IMR-90 (cell line): ENCODE measurements around the gene LOC101059915.

Experiments used
- ATAC-seq: fragments of 200-7000 bp; cut with Tn5 transposase; 2 replicates; pipeline ENCODE4 v1.9.1; 2020; ENCODE audit warnings: low read depth, mild to moderate bottlenecking, moderate library complexity
- BruUV-seq: library from RNA; stranded (reverse); fragments of 400-500 nt; replicated peaks from 2 replicates; lab custom pipeline; 2021; lab: Mats Ljungman, UMichigan
- CTCF ChIA-PET: fragments of 300-600 bp; formaldehyde crosslinking; extraction: SDS; loops from one replicate; lab custom pipeline; 2021; ENCODE audit warnings: antibody characterized with exemption; lab: Yijun Ruan, JAX
- POLR2A ChIA-PET: fragments of 300-600 bp; sonication (Branson Sonifier 250); formaldehyde crosslinking; loops from one replicate; lab custom pipeline; 2022; ENCODE audit warnings: antibody characterized with exemption; ENCODE audit not compliant: unreplicated experiment; lab: Charles Lee
- DNase-seq: peaks from one replicate; pipeline ENCODE4 v3.0.0; 2013
- H2AFZ ChIP-seq: replicated peaks from 2 replicates; pipeline ENCODE3; 2013; ENCODE audit warnings: low read length, mild to moderate bottlenecking; ENCODE audit not compliant: poor library complexity
- H2AK5ac ChIP-seq: 2 replicates; pipeline ENCODE4 v1.6.1; 2013; ENCODE audit warnings: low read depth, low read length, inconsistent platforms
- H2AK9ac ChIP-seq: replicated peaks from 2 replicates; pipeline ENCODE3; 2013; ENCODE audit warnings: mild to moderate bottlenecking, low read depth, low read length, moderate library complexity; ENCODE audit not compliant: poor library complexity
- H2BK120ac ChIP-seq: 2 replicates; pipeline ENCODE4 v1.6.1; 2013; ENCODE audit warnings: low read depth, low read length, inconsistent platforms
- H2BK15ac ChIP-seq: 3 replicates; pipeline ENCODE4 v1.6.1; 2013; ENCODE audit warnings: low read depth, low read length, inconsistent platforms
- H2BK20ac ChIP-seq: 2 replicates; pipeline ENCODE4 v1.6.1; 2013; ENCODE audit warnings: low read depth, mild to moderate bottlenecking, inconsistent platforms, low read length, moderate library complexity
- H2BK5ac ChIP-seq: 2 replicates; pipeline ENCODE4 v1.6.1; 2013; ENCODE audit warnings: mild to moderate bottlenecking, low read depth, low read length, inconsistent platforms; ENCODE audit not compliant: poor library complexity, severe bottlenecking
- H3K14ac ChIP-seq: replicated peaks from 2 replicates; pipeline ENCODE4 v1.6.1; 2013; ENCODE audit warnings: low read depth, low read length, inconsistent platforms
- H3K18ac ChIP-seq: 2 replicates; pipeline ENCODE4 v1.6.1; 2013; ENCODE audit warnings: low read depth, low read length, control low read depth
- H3K23ac ChIP-seq: 2 replicates; pipeline ENCODE4 v1.6.1; 2013; ENCODE audit warnings: low read depth, low read length, inconsistent platforms
- H3K27ac ChIP-seq: 2 replicates; pipeline ENCODE4 v1.5.1; 2013; ENCODE audit warnings: mild to moderate bottlenecking, control low read depth, low read length; ENCODE audit not compliant: insufficient read depth
- H3K27me3 ChIP-seq: 2 replicates; pipeline ENCODE4 v1.6.1; 2013; ENCODE audit warnings: low read length; ENCODE audit not compliant: control insufficient read depth, insufficient read depth
- H3K36me3 ChIP-seq: 2 replicates; pipeline ENCODE4 v1.6.1; 2013; ENCODE audit warnings: low read length, mixed read lengths; ENCODE audit not compliant: control insufficient read depth, insufficient read depth
- H3K4ac ChIP-seq: 2 replicates; pipeline ENCODE4 v1.6.1; 2013; ENCODE audit warnings: low read depth, low read length, inconsistent platforms
- H3K4me1 ChIP-seq: 2 replicates; pipeline ENCODE4 v1.6.1; 2013; ENCODE audit warnings: low read length, mixed read lengths; ENCODE audit not compliant: control insufficient read depth, insufficient read depth
- H3K4me2 ChIP-seq: 2 replicates; pipeline ENCODE4 v1.6.1; 2013; ENCODE audit warnings: low read depth, mild to moderate bottlenecking, control low read depth, low read length, moderate library complexity
- H3K4me3 ChIP-seq: 2 replicates; pipeline ENCODE4 v1.5.1; 2013; ENCODE audit warnings: low read depth, mild to moderate bottlenecking, control low read depth, low read length, moderate library complexity; ENCODE audit not compliant: insufficient read depth
- H3K56ac ChIP-seq: 2 replicates; pipeline ENCODE4 v1.6.1; 2013; ENCODE audit warnings: low read length, inconsistent platforms; ENCODE audit not compliant: insufficient read depth; ENCODE audit errors: extremely low read depth
- H3K79me1 ChIP-seq, 2 experiments: 2 replicates each; pipeline ENCODE4 v1.6.1; 2013; ENCODE audit warnings: low read length in 2 of 2, inconsistent platforms in 1 of 2, low read depth in 1 of 2
- H3K9ac ChIP-seq: 2 replicates; pipeline ENCODE4 v1.6.1; 2013; ENCODE audit warnings: low read depth, low read length, control low read depth
- H3K9me1 ChIP-seq: 2 replicates; pipeline ENCODE4 v1.6.1; 2013; ENCODE audit warnings: low read length, inconsistent platforms; ENCODE audit not compliant: insufficient read depth
- H3K9me3 ChIP-seq: 2 replicates; pipeline ENCODE4 v1.6.1; 2013; ENCODE audit warnings: low read length; ENCODE audit not compliant: control insufficient read depth, insufficient read depth
- H4K20me1 ChIP-seq: 2 replicates; pipeline ENCODE4 v1.6.1; 2013; ENCODE audit warnings: low read length, inconsistent platforms; ENCODE audit not compliant: insufficient read depth
- H4K5ac ChIP-seq: 2 replicates; pipeline ENCODE4 v1.6.1; 2013; ENCODE audit warnings: mild to moderate bottlenecking, low read depth, low read length, control low read depth
- H4K8ac ChIP-seq, 2 experiments: 2 replicates each; pipeline ENCODE4 v1.6.1; 2013; ENCODE audit warnings: low read depth in 2 of 2, low read length in 2 of 2, control low read depth in 1 of 2, inconsistent platforms in 1 of 2
- H4K91ac ChIP-seq: 2 replicates; pipeline ENCODE4 v1.6.1; 2013; ENCODE audit warnings: low read depth, low read length, inconsistent platforms; ENCODE audit not compliant: insufficient read depth
- BHLHE40 ChIP-seq: fragments of 150-350 bp; IDR thresholded peaks from 2 replicates; pipeline ENCODE4 v1.6.1; 2016; ENCODE audit warnings: mild to moderate bottlenecking, low read depth, low read length
- CEBPB ChIP-seq: IDR thresholded peaks from 2 replicates; pipeline ENCODE4 v1.6.1; 2012; ENCODE audit warnings: low read depth, low read length, improper control_type of control experiment
- CHD1 ChIP-seq: IDR thresholded peaks from 2 replicates; pipeline ENCODE4 v1.6.1; 2012; ENCODE audit warnings: low read depth, low read length, improper control_type of control experiment
- CTCF ChIP-seq: conservative IDR thresholded peaks from 2 replicates; pipeline ENCODE4 v1.5.1; 2012; ENCODE audit warnings: mild to moderate bottlenecking, low read depth, low read length, improper control_type of control experiment
- ELK1 ChIP-seq: fragments of 150-350 bp; IDR thresholded peaks from 2 replicates; pipeline ENCODE4 v1.6.1; 2016; ENCODE audit warnings: low read depth, mild to moderate bottlenecking, low read length, moderate library complexity, borderline replicate concordance
- FOS ChIP-seq: fragments of 150-350 bp; IDR thresholded peaks from 2 replicates; pipeline ENCODE4 v1.6.1; 2016; ENCODE audit warnings: low read depth, low read length
- MAFK ChIP-seq: IDR thresholded peaks from 2 replicates; pipeline ENCODE4 v1.6.1; 2012; ENCODE audit warnings: low read depth, low read length, improper control_type of control experiment
- MAZ ChIP-seq: IDR thresholded peaks from 2 replicates; pipeline ENCODE4 v1.6.1; 2012; ENCODE audit warnings: low read depth, mild to moderate bottlenecking, low read length, improper control_type of control experiment, moderate library complexity, borderline replicate concordance
- MXI1 ChIP-seq: IDR thresholded peaks from 2 replicates; pipeline ENCODE4 v1.6.1; 2012; ENCODE audit warnings: low read depth, mild to moderate bottlenecking, low read length, moderate library complexity, borderline replicate concordance
- NFE2L2 ChIP-seq: fragments of 150-350 bp; IDR thresholded peaks from 2 replicates; pipeline ENCODE4 v1.6.1; 2016; ENCODE audit warnings: low read depth, mild to moderate bottlenecking, low read length
- POLR2A ChIP-seq: IDR thresholded peaks from 2 replicates; pipeline ENCODE4 v1.6.1; 2012; ENCODE audit warnings: mild to moderate bottlenecking, low read depth, low read length
- RAD21 ChIP-seq: IDR thresholded peaks from 2 replicates; pipeline ENCODE4 v1.6.1; 2012; ENCODE audit warnings: low read length, improper control_type of control experiment
- RCOR1 ChIP-seq: IDR thresholded peaks from 2 replicates; pipeline ENCODE4 v1.6.1; 2012; ENCODE audit warnings: mild to moderate bottlenecking, low read length, improper control_type of control experiment; ENCODE audit not compliant: insufficient replicate concordance
- RFX5 ChIP-seq: IDR thresholded peaks from 2 replicates; pipeline ENCODE4 v1.8.0; 2012; ENCODE audit warnings: low read depth, mild to moderate bottlenecking, low read length, moderate library complexity
- SMC3 ChIP-seq: fragments of 150-350 bp; IDR thresholded peaks from 2 replicates; pipeline ENCODE4 v1.6.1; 2016; ENCODE audit warnings: low read depth, mild to moderate bottlenecking, antibody characterized with exemption, low read length, moderate library complexity
- USF2 ChIP-seq: fragments of 150-350 bp; IDR thresholded peaks from 2 replicates; pipeline ENCODE4 v1.6.1; 2017; ENCODE audit warnings: mild to moderate bottlenecking, antibody characterized with exemption, low read length, low read depth
- WGBS, 2 experiments: methylation state at CpG; one replicate each; pipeline versions ENCODE4 v1.1.5 to v1.1.7; 2013; ENCODE audit warnings: missing lambda C conversion rate in 2 of 2; ENCODE audit not compliant: insufficient read length in 1 of 2; ENCODE audit errors: extremely low coverage in 2 of 2; 5-methylcytosine and 5-hydroxymethylcytosine counted together
- dilution Hi-C: fragments of 300-500 bp; cut with HindIII; formaldehyde crosslinking; loops from one replicate; pipeline ENCODE4 v1.14.3; 2018; ENCODE audit warnings: low sequenced_read_pairs; ENCODE audit not compliant: unreplicated experiment
- in situ Hi-C: fragments of 300-500 bp; cut with MboI; formaldehyde crosslinking; loops from 3 replicates; pipeline ENCODE4 v1.14.3; 2019; ENCODE audit warnings: low sequenced_read_pairs, inconsistent platforms, mixed read lengths
- intact Hi-C: fragments of 100-400 bp; cut with micrococcal nuclease; formaldehyde crosslinking; loops from 2 replicates; pipeline ENCODE4 v1.10.0; 2022

Gene LOC101059915

GRCh38 chrX:71657267-71657666 lies 10.1 kb upstream of the LOC101059915 start:
- Histone ChIP-seq H2BK15ac (no peak overlapping the region), H3K56ac (no peak overlapping the region), H3K23ac (no peak overlapping the region), H2BK20ac (no peak overlapping the region), H3K4me3 (no peak overlapping the region), H2AK5ac (no peak overlapping the region), H3K18ac (no peak overlapping the region), H3K9me1 (no peaks in the 10 kb centered on the region), H4K20me1 (no peaks in the 10 kb centered on the region), H3K14ac (no peak overlapping the region), H3K27ac (no peak overlapping the region), H4K91ac (no peak overlapping the region), H3K9me3 (no peaks in the 10 kb centered on the region), H3K4ac (no peak overlapping the region), H2AK9ac (no peak overlapping the region), H3K36me3 (no peaks in the 10 kb centered on the region), H2AFZ (no peak overlapping the region), H4K5ac (no peak overlapping the region), H3K9ac (no peak overlapping the region), H3K27me3 (peaks cover 4% of the 10 kb centered on the region), H4K8ac (no peak overlapping the region), H2BK120ac (no peak overlapping the region), H3K79me1 (no peaks in the 10 kb centered on the region), H3K4me1 (no peaks in the 10 kb centered on the region), H3K4me2 (no peak overlapping the region), H2BK5ac (no peak overlapping the region)
- no peak for TF ChIP-seq RFX5
- TF ChIP-seq NFE2L2, result no peak
- TF ChIP-seq MAFK, result no peak
- TF ChIP-seq POLR2A, result no peak
- TF ChIP-seq MAZ, result no peak
- TF ChIP-seq MXI1, result no peak
- no peak for TF ChIP-seq FOS
- TF ChIP-seq RCOR1, result no peak
- no peak for TF ChIP-seq USF2
- no peak for TF ChIP-seq CTCF
- TF ChIP-seq CEBPB, result no peak
- no peak for TF ChIP-seq BHLHE40
- TF ChIP-seq SMC3, result no peak
- no peak for TF ChIP-seq CHD1
- no peak for TF ChIP-seq ELK1
- no peak for TF ChIP-seq RAD21
- in situ Hi-C loops, result loop anchor here (25.0 kb wide), 1 partner anchor 205 kb away; no protein-coding TSS in a partner anchor
- POLR2A ChIA-PET, result no interaction called here
- BruUV-seq, result no TSS peak
- no peak for DNase-seq
- 68% methylated on average over 2 of the region's 4 CpGs; no CpG with 5 or more reads in 1 of the 2 experiments for WGBS, 2 experiments
- dilution Hi-C loops, result no loop called here
- intact Hi-C loops, result no loop called here
- CTCF ChIA-PET, result no interaction called here
- ATAC-seq, result no peak
